Activated CD4-positive, alpha-beta memory T cell treated with anti-CD3 and anti-CD28 coated beads, Interleukin-2, amount 10 ng/mL, durations not matched to agents 7 days and 5 days (primary cell): Measurements from ENCODE around the gene TTC16. TPM values are rescaled to one million over a fixed set of nuclear protein-coding genes. Genes with fewer than 3 reads are reported as not detected.

Source experiments
- CTCF ChIA-PET: fragments of 350-600 bp; sonication (Branson Sonifier 250); formaldehyde crosslinking; loops from one replicate; lab custom pipeline; 2021; ENCODE audit warnings: antibody characterized with exemption, inconsistent platforms; lab: Charles Lee
- POLR2A ChIA-PET: fragments of 350-600 bp; sonication (Branson Sonifier 250); formaldehyde crosslinking; loops from one replicate; lab custom pipeline; 2021; ENCODE audit warnings: antibody characterized with exemption; lab: Charles Lee
- DNase-seq: peaks from one replicate; pipeline ENCODE4 v3.0.0-alpha.2; 2020
- H3K27ac Mint-ChIP-seq: one replicate; pipeline ENCODE4 v1.8.0; 2021; ENCODE audit warnings: mild to moderate bottlenecking, mixed read lengths
- H3K27me3 Mint-ChIP-seq: one replicate; pipeline ENCODE4 v1.8.0; 2021; ENCODE audit warnings: mixed read lengths
- H3K36me3 Mint-ChIP-seq: one replicate; pipeline ENCODE4 v1.8.0; 2021; ENCODE audit warnings: low read depth, mixed read lengths
- H3K4me1 Mint-ChIP-seq: one replicate; pipeline ENCODE4 v1.8.0; 2021; ENCODE audit warnings: mixed read lengths
- H3K4me3 Mint-ChIP-seq: one replicate; pipeline ENCODE4 v1.8.0; 2021; ENCODE audit warnings: mild to moderate bottlenecking, mixed read lengths
- H3K9me3 Mint-ChIP-seq: one replicate; pipeline ENCODE4 v1.8.0; 2021; ENCODE audit warnings: mixed read lengths
- total RNA-seq, 2 experiments: library from RNA; stranded (reverse); gene quantifications; one replicate each; pipeline ENCODE4 v1.2.3, GENCODE V29; 2021

The TTC16 gene
- total RNA-seq, 2 experiments from 2014 or later, result 5.0 to 5.2 TPM

DNA sequence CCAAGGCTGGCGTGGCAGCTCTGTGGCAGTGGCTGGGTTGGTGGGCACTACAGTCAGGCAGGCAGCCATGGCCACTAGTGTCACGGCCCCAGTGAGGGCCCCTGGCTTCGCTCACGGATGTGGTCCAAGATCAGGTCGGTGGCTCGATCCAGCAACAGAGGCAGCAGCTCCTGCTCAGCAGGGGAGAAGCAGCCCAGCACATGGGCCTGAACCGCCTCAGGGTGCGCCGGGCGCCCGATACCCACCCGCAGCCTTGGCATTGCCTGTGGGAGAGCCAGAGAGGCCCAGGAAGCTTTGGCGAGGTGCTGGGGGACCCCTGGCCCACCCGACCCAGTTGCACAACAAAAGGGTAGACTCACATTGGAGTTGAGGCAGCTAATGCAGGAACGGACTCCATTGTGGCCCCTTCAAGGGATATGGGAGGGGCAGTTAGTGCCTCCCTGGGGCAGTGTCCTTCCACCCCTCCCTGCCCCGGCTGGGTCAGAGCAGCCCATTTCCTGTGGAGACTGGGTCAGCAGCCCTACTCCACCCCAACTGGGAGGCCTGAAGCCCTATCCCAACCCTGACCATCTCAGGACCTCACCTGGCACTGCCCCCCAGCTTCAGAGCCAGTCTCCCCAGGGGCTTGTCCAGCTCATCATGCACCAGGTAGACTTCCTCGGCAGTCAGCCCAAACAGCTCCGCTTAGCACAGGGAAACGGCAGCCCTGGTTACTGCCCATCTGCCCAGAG is 1.7 kb upstream of the TTC16 start:
- peak overlapping the region; percentile 67 for H3K4me3 Mint-ChIP-seq
- H3K27ac Mint-ChIP-seq, result no peak overlapping the region
- POLR2A ChIA-PET, result interaction anchor here (1.4 to 3.1 kb wide), 4 partner anchors 10 to 190 kb away, joined by 4 to 23 read pairs (median 11); partner anchors contain the start of gene TOR2A

DNA sequence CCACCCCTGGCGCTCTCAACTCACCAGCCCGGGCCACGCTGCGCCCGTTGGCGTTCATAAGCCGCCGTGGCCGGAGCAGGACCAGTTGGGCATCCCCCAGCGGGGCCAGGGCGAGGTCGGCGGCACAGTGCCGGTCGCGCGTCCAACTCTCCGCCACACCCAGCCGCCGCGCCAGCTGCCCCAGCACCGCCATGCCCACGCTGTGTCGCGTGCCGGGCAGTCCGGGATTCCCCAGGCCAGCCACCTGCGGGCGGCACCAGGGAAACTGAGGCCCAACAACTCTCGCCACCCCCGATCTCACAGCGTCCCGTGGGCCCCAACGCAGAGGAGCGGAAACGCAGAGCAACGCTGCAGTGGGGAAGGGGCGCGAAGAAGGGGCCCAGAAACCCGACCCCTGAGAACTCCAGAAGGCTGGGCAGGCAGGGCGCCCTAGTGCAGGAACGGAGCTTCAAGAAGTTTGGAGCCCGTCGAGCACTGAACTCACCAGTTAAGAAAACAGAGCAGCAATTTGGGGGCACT is 869 bp upstream of the TTC16 start:
- Mint-ChIP-seq H3K9me3 (no peaks in the 10 kb centered on the region), H3K27me3 (no peaks in the 10 kb centered on the region), H3K36me3 (peaks cover 3% of the 10 kb centered on the region), H3K4me1 (peaks cover 42% of the 10 kb centered on the region), H3K4me3 (peak overlapping the region; percentile 99), H3K27ac (peak overlapping the region; percentile 90)
- POLR2A ChIA-PET, result interaction anchor here (1.0 to 3.1 kb wide), 5 partner anchors 11 to 190 kb away, joined by 3 to 23 read pairs (median 7); partner anchors contain the start of gene TOR2A
- CTCF ChIA-PET, result interaction anchor here (1.0 to 3.3 kb wide), 5 partner anchors 9 to 206 kb away, joined by 3 to 28 read pairs (median 5); partner anchors contain the start of genes CFAP157 and TOR2A
- DNase-seq, result no peak

More for the DNA sequence above, 1.7 kb upstream of the TTC16 start:
- peaks cover 34% of the 10 kb centered on the region for H3K4me1 Mint-ChIP-seq
- no peak for DNase-seq
- H3K9me3 Mint-ChIP-seq, result no peaks in the 10 kb centered on the region
- CTCF ChIA-PET, result interaction anchor here (0.7 to 2.1 kb wide), 2 partner anchors 21 to 194 kb away, joined by 5 to 15 read pairs; partner anchors contain the start of gene TOR2A
- H3K27me3 Mint-ChIP-seq, result no peaks in the 10 kb centered on the region
- peaks cover 3% of the 10 kb centered on the region for H3K36me3 Mint-ChIP-seq

DNA sequence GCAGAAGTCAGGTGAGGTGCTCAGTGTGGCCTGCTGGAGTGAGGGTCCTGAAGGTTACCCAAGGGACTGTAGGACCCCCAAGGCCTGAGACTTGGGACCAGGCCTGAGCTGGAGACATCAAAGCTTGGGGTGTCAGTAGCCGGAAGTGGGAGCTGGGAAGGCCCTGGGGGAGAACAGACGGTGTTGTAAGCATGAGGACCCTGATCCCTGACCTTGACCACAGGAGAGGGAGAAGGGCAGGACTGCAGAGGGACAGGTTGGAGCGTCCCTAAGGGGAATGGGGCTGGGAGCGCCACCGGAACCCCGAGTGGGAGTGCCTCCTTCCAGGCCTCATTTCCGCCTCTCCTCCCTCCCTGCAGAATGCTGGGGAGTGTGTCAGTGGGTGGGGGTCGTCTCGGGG is 533 bp downstream of the TTC16 start:
- CTCF ChIA-PET, result interaction anchor here (0.9 to 3.3 kb wide), 4 partner anchors 17 to 205 kb away, joined by 4 to 28 read pairs (median 6); partner anchors contain the start of gene TOR2A
- peak overlapping the region; percentile 90 for H3K27ac Mint-ChIP-seq
- DNase-seq, result no peak

DNA sequence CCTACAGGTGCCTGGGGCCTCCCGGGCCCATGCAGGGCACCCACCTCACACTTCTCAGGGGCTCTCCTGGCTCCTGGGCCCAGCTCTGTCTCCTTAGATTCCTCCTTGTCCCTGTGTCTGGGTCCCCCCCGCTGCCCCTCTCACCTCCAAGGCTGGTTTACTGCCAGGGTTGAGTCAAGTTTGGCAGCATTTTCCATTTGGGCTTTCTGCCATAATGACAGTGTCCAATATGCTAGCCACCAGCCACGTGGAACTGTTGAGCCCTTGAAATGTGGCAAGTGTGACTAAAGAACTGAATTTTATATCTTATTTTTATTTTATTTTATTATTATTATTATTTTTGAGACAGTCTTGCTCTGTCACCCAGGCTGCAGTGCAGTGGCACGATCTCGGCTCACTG is 1.9 kb downstream of the TTC16 start:
- ChIA-PET CTCF (interaction anchor here (3.3 kb wide), 1 partner anchor 17 kb away, joined by 28 read pairs; the partner anchor contains the start of gene TOR2A), POLR2A (no interaction called here)
- H3K27ac Mint-ChIP-seq, result no peak overlapping the region
- H3K4me3 Mint-ChIP-seq, result peak overlapping the region; percentile 30
- H3K36me3 Mint-ChIP-seq, result no peaks in the 10 kb centered on the region
- no peaks in the 10 kb centered on the region for H3K27me3 Mint-ChIP-seq
- no peaks in the 10 kb centered on the region for H3K9me3 Mint-ChIP-seq
- H3K4me1 Mint-ChIP-seq, result peaks cover 38% of the 10 kb centered on the region
- DNase-seq, result no peak

More for the DNA sequence above, 533 bp downstream of the TTC16 start:
- peak overlapping the region; percentile 99 for H3K4me3 Mint-ChIP-seq
- peaks cover 40% of the 10 kb centered on the region for H3K4me1 Mint-ChIP-seq
- no peaks in the 10 kb centered on the region for H3K9me3 Mint-ChIP-seq
- H3K27me3 Mint-ChIP-seq, result no peaks in the 10 kb centered on the region
- H3K36me3 Mint-ChIP-seq, result no peaks in the 10 kb centered on the region
- POLR2A ChIA-PET, result interaction anchor here (0.8 to 3.1 kb wide), 5 partner anchors 12 to 60 kb away, joined by 3 to 23 read pairs (median 3); partner anchors contain the start of gene TOR2A

GRCh38 chr9:127720031-127720864 is 4.4 kb downstream of the TTC16 start:
- peak; percentile 39 for DNase-seq
- Mint-ChIP-seq H3K27ac (peak overlapping the region; percentile 68), H3K36me3 (no peaks in the 10 kb centered on the region), H3K4me1 (peaks cover 31% of the 10 kb centered on the region), H3K27me3 (no peaks in the 10 kb centered on the region), H3K9me3 (no peaks in the 10 kb centered on the region), H3K4me3 (peak overlapping the region; percentile 38)
- CTCF ChIA-PET, result interaction anchor here (0.9 to 1.9 kb wide), 2 partner anchors 13 to 15 kb away, joined by 3 to 10 read pairs; partner anchors contain the start of gene TOR2A
- POLR2A ChIA-PET, result no interaction called here

- ChIA-PET CTCF (interaction anchor here (1.9 kb wide), 1 partner anchor 14 kb away, joined by 10 read pairs; the partner anchor contains the start of gene TOR2A), POLR2A (no interaction called here)
- peak overlapping the region; percentile 44 for H3K27ac Mint-ChIP-seq
- H3K27me3 Mint-ChIP-seq, result no peaks in the 10 kb centered on the region
- DNase-seq, result no peak
- no peaks in the 10 kb centered on the region for H3K36me3 Mint-ChIP-seq
- peaks cover 28% of the 10 kb centered on the region for H3K4me1 Mint-ChIP-seq
- H3K9me3 Mint-ChIP-seq, result no peaks in the 10 kb centered on the region
- peak overlapping the region; percentile 17 for H3K4me3 Mint-ChIP-seq
Measured at GRCh38 chr9:127720865-127721227, 5.0 kb downstream of the TTC16 start.

DNA sequence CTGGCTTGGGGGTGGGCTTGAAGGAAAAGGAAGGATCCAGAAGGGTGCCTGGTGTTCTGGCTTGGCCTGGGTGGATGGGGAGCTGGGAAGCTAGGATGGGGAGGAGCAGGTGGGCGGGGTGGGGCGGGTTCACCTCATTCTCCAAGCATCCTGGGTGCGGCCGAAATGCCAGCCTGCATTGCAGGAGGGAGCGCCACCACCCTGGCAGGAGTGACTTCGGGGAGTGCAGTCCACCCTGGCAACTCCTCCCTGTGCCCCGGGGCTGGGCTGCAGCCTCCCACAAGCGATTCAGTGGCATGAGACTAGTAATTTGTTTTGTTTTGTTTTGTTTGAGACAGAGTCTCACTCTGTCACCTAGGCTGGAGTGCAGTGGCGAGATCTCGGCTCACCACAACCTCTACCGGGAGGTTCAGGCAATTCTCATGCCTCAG is 5.5 kb downstream of the TTC16 start:
- Mint-ChIP-seq H3K4me1 (peaks cover 23% of the 10 kb centered on the region), H3K27ac (peak overlapping the region; percentile 60), H3K9me3 (no peaks in the 10 kb centered on the region), H3K4me3 (peak overlapping the region; percentile 48), H3K36me3 (no peaks in the 10 kb centered on the region), H3K27me3 (no peaks in the 10 kb centered on the region)
- ChIA-PET CTCF (no interaction called here), POLR2A (interaction anchor here (1.1 to 1.5 kb wide), 2 partner anchors 9 to 14 kb away, joined by 3 read pairs; partner anchors contain the start of gene TOR2A)
- DNase-seq, result no peak

DNA sequence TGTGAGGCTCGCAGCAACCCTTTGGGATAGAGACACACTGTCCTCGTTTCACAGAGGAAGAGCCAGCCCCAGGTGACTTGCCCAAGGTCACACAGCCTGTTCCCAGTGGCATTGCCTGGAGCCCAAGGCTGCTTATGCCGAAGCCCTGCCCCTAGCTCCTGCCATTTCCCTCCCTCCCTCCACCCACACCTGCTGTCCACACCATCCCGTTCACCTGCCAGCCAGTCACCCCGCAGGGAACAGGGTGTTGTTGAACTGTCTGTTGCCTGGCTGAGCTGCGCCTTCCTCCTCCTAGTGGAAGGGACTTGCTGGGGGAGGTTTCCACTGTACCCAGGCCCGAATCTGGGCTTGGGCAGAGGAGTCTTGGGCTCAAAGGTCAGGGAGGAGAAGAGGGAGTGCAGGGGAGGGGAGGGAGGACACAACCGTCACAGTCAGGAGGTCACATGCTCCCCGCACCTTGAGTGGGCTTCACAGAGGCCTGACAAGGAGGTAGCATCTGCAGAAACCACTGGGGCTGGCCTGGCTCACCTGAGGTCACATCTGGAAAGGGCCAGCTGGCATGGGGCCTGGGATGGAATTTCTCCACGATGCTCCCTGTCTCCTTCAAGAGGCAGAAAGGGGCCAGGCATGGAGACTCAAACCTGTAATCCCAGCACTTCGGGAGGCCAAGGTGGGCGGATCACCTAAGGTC is 6.3 kb downstream of the TTC16 start:
- POLR2A ChIA-PET, result interaction anchor here (1.1 to 1.5 kb wide), 2 partner anchors 9 to 13 kb away, joined by 3 read pairs; partner anchors contain the start of gene TOR2A
- no peaks in the 10 kb centered on the region for H3K27me3 Mint-ChIP-seq
- no peaks in the 10 kb centered on the region for H3K36me3 Mint-ChIP-seq
- H3K27ac Mint-ChIP-seq, result no peak overlapping the region
- no peak overlapping the region for H3K4me3 Mint-ChIP-seq
- no peak for DNase-seq
- H3K4me1 Mint-ChIP-seq, result peaks cover 23% of the 10 kb centered on the region
- CTCF ChIA-PET, result no interaction called here
- no peaks in the 10 kb centered on the region for H3K9me3 Mint-ChIP-seq

DNA sequence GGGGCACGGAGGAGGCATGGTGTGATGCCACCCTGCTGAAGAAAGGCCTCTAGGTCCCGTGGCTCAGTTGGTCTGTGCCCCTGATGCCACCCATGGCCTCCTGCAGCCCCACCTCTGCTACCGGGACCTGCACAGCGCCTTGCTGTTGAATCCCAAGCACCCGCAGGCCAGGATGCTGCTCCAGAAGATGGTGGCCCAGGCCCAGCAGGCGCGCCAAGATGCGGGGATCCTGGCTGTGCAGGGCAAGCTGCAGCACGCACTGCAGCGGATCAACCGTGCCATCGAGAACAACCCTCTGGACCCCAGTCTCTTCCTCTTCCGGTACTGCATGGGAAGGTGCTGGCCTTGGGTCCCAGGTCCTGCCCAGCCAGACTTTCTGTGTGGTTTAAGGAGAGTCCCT is 7.1 kb downstream of the TTC16 start:
- H3K4me1 Mint-ChIP-seq, result peaks cover 23% of the 10 kb centered on the region
- H3K9me3 Mint-ChIP-seq, result no peaks in the 10 kb centered on the region
- H3K27me3 Mint-ChIP-seq, result no peaks in the 10 kb centered on the region
- ChIA-PET POLR2A (no interaction called here), CTCF (no interaction called here)
- no peaks in the 10 kb centered on the region for H3K36me3 Mint-ChIP-seq
- no peak overlapping the region for H3K27ac Mint-ChIP-seq
- DNase-seq, result no peak
- no peak overlapping the region for H3K4me3 Mint-ChIP-seq

GRCh38 chr9:127723444-127723843 is 7.6 kb downstream of the TTC16 start:
- H3K36me3 Mint-ChIP-seq, result no peaks in the 10 kb centered on the region
- no peak overlapping the region for H3K4me3 Mint-ChIP-seq
- POLR2A ChIA-PET, result no interaction called here
- no peaks in the 10 kb centered on the region for H3K9me3 Mint-ChIP-seq
- CTCF ChIA-PET, result no interaction called here
- no peaks in the 10 kb centered on the region for H3K27me3 Mint-ChIP-seq
- no peak for DNase-seq
- H3K4me1 Mint-ChIP-seq, result peaks cover 23% of the 10 kb centered on the region
- H3K27ac Mint-ChIP-seq, result no peak overlapping the region

GRCh38 chr9:127724012-127724411 is 8.1 kb downstream of the TTC16 start:
- Mint-ChIP-seq H3K36me3 (no peaks in the 10 kb centered on the region), H3K4me3 (no peak overlapping the region), H3K9me3 (no peaks in the 10 kb centered on the region), H3K27me3 (no peaks in the 10 kb centered on the region), H3K4me1 (peaks cover 23% of the 10 kb centered on the region), H3K27ac (no peak overlapping the region)
- CTCF ChIA-PET, result no interaction called here
- POLR2A ChIA-PET, result no interaction called here
- no peak for DNase-seq

GRCh38 chr9:127726871-127727270 is 11.0 kb downstream of the TTC16 start:
- CTCF ChIA-PET, result no interaction called here
- Mint-ChIP-seq H3K36me3 (no peaks in the 10 kb centered on the region), H3K27ac (no peak overlapping the region), H3K4me1 (no peaks in the 10 kb centered on the region), H3K27me3 (no peaks in the 10 kb centered on the region), H3K9me3 (no peaks in the 10 kb centered on the region), H3K4me3 (no peak overlapping the region)
- DNase-seq, result no peak
- POLR2A ChIA-PET, result no interaction called here
